Uterus (tissue), 4 donors: ENCODE results near the gene MSI2. TPM values are rescaled to one million over a fixed set of nuclear protein-coding genes. Genes with fewer than 3 reads are reported as not detected.

ENCODE experiments used
- DNase-seq, 2 donors: peaks; one replicate each; pipeline ENCODE4 v3.0.0-alpha.2; 2019 to 2020
- H3K27ac ChIP-seq, 2 donors: fragments of 200-600 bp; sonication (generic); 1 replicate in 1 of 2; 2 replicates in 1 of 2; pipeline ENCODE4 v1.5.1; 2016 to 2018
- H3K27me3 ChIP-seq, 2 donors: fragments of 200-600 bp; sonication (generic); one replicate each; pipeline ENCODE4 v1.5.1; 2018 to 2019; ENCODE audit warnings: control low read depth in 1 of 2
- H3K36me3 ChIP-seq, 2 donors: fragments of 200-600 bp; sonication (generic); one replicate each; pipeline ENCODE4 v1.5.1; 2019; ENCODE audit warnings: control low read depth in 1 of 2
- H3K4me1 ChIP-seq, 2 donors: fragments of 200-600 bp; sonication (generic); one replicate each; pipeline ENCODE4 v1.5.1; 2018 to 2019; ENCODE audit warnings: control low read depth in 1 of 2
- H3K4me3 ChIP-seq, 2 donors: fragments of 200-600 bp; sonication (generic); 1 replicate in 1 of 2; 2 replicates in 1 of 2; pipeline ENCODE4 v1.5.1; 2018 to 2019; ENCODE audit warnings: mild to moderate bottlenecking in 1 of 2
- H3K9me3 ChIP-seq, 2 donors: fragments of 200-600 bp; sonication (generic); one replicate each; pipeline ENCODE4 v1.5.1; 2019; ENCODE audit warnings: control low read depth in 1 of 2
- CTCF ChIP-seq, 4 experiments: fragments of 200-600 bp in 2 of 4; fragments of 450-650 bp in 2 of 4; sonication (generic) in 2 of 4; IDR thresholded peaks; one replicate each; pipeline ENCODE4 v1.5.1; 2016 to 2019; ENCODE audit warnings: antibody characterized with exemption in 4 of 4, mild to moderate bottlenecking in 2 of 4, moderate library complexity in 1 of 4
- POLR2A ChIP-seq, 2 donors: fragments of 450-650 bp; IDR thresholded peaks; one replicate each; pipeline ENCODE4 v1.6.1; 2016; ENCODE audit warnings: antibody characterized with exemption in 2 of 2, mild to moderate bottlenecking in 1 of 2, moderate library complexity in 1 of 2
- intact Hi-C: fragments of 100-400 bp; cut with DNase I; formaldehyde crosslinking; loops from one replicate; pipeline ENCODE4 v1.15.1; 2023; ENCODE audit warnings: low total_unique reads
- total RNA-seq, 4 donors: library from RNA; depleted of rRNA in 3 of 4; stranded (reverse); fragments of >200 nt in 3 of 4; gene quantifications; one replicate each; pipeline versions ENCODE4 v1.1.0 to v1.2.4, GENCODE V29; 2014 to 2023
- donor health status: DM: yes; HTN: yes; CAD: no.

MSI2 gene
- total RNA-seq, 4 donors from 2014 or later: 13.2 to 60.8 (median 44.5) TPM

- no peak overlapping the region for H3K27ac ChIP-seq
- intact Hi-C loops: no loop called here
Measured at GRCh38 chr17:57724729-57725125, 468.4 kb downstream of the MSI2 start.

GRCh38 chr17:57726213-57726790 is 470.0 kb downstream of the MSI2 start:
- H3K4me3 ChIP-seq: no peak overlapping the region
- TF ChIP-seq POLR2A (IDR thresholded peaks at IDR 0.05) (no peak), CTCF (IDR thresholded peaks at IDR 0.05) (no peak)
- DNase-seq: no peak
- H3K27me3 ChIP-seq: no peaks in the 10 kb centered on the region
- no peaks in the 10 kb centered on the region for H3K9me3 ChIP-seq
- H3K36me3 ChIP-seq: no peaks in the 10 kb centered on the region
- intact Hi-C loops: no loop called here
- H3K27ac ChIP-seq: no peak overlapping the region
- H3K4me1 ChIP-seq: no peaks in the 10 kb centered on the region

More at GRCh38 chr17:57724729-57725125, 468.4 kb downstream of the MSI2 start:
- no peaks in the 10 kb centered on the region for H3K36me3 ChIP-seq
- no peaks in the 10 kb centered on the region for H3K4me1 ChIP-seq
- H3K27me3 ChIP-seq: no peaks in the 10 kb centered on the region
- H3K9me3 ChIP-seq: no peaks in the 10 kb centered on the region
- no peak overlapping the region for H3K4me3 ChIP-seq
- TF ChIP-seq POLR2A (IDR thresholded peaks at IDR 0.05): no peak
- TF ChIP-seq CTCF (IDR thresholded peaks at IDR 0.05): no peak
- DNase-seq: no peak

- H3K36me3 ChIP-seq: no peaks in the 10 kb centered on the region
- H3K4me3 ChIP-seq: no peak overlapping the region
- no peak for DNase-seq
- H3K9me3 ChIP-seq: no peaks in the 10 kb centered on the region
- TF ChIP-seq POLR2A (IDR thresholded peaks at IDR 0.05): no peak
- TF ChIP-seq CTCF (IDR thresholded peaks at IDR 0.05): no peak
- H3K27ac ChIP-seq: no peak overlapping the region
- intact Hi-C loops: no loop called here
- H3K4me1 ChIP-seq: no peaks in the 10 kb centered on the region
- no peaks in the 10 kb centered on the region for H3K27me3 ChIP-seq
Measured at GRCh38 chr17:57726838-57727237, 470.5 kb downstream of the MSI2 start.

- H3K27me3 ChIP-seq: no peaks in the 10 kb centered on the region
Measured at GRCh38 chr17:57727630-57728175, 471.4 kb downstream of the MSI2 start.

More at GRCh38 chr17:57727630-57728175, 471.4 kb downstream of the MSI2 start:
- no peaks in the 10 kb centered on the region for H3K4me1 ChIP-seq
- no peak for DNase-seq
- H3K9me3 ChIP-seq: no peaks in the 10 kb centered on the region
- intact Hi-C loops: no loop called here
- H3K36me3 ChIP-seq: no peaks in the 10 kb centered on the region
- no peak overlapping the region for H3K4me3 ChIP-seq
- no peak overlapping the region for H3K27ac ChIP-seq
- TF ChIP-seq CTCF (IDR thresholded peaks at IDR 0.05) (no peak), POLR2A (IDR thresholded peaks at IDR 0.05) (no peak)
